HG02840 (cell line): Measurements from ENCODE around the gene PATE1.
"Not testable (repeated sequence)": the region's sequence is repeated elsewhere in the genome, so short reads cannot be mapped to it uniquely, and the experiment has no call there.

ENCODE experiments used
- ATAC-seq: cut with Tn5 transposase; IDR thresholded peaks from one replicate; pipeline ENCODE4 v1.9.1; 2021; ENCODE audit warnings: mild to moderate bottlenecking, moderate library complexity, moderate number of reproducible peaks; ENCODE audit not compliant: unreplicated experiment, low FRiP score

Gene PATE1, protein sequence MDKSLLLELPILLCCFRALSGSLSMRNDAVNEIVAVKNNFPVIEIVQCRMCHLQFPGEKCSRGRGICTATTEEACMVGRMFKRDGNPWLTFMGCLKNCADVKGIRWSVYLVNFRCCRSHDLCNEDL

DNA sequence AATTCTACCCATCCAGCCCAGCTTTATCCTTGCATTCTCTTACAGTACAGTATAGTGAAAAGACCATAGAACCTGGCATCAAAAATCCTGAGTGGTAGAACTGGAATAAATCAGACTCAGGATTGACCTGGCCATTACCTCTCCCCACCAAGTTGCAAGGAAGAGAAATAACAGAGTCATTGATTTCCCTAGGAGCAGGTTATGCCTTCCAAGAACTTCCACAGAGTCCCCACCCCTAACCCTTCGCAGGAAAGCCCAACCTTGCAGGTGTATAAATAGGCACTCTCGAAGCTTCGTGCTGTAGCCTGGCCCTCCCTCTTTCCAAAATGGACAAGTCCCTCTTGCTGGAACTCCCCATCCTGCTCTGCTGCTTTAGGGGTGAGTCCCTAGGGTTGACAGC, at the start of gene PATE1:
PATE1 (plus strand) TSS at position 301 of the 400 bp plus-strand sequence; CDS start at position 327, 26 bp downstream.
- ATAC-seq, result no peak

DNA sequence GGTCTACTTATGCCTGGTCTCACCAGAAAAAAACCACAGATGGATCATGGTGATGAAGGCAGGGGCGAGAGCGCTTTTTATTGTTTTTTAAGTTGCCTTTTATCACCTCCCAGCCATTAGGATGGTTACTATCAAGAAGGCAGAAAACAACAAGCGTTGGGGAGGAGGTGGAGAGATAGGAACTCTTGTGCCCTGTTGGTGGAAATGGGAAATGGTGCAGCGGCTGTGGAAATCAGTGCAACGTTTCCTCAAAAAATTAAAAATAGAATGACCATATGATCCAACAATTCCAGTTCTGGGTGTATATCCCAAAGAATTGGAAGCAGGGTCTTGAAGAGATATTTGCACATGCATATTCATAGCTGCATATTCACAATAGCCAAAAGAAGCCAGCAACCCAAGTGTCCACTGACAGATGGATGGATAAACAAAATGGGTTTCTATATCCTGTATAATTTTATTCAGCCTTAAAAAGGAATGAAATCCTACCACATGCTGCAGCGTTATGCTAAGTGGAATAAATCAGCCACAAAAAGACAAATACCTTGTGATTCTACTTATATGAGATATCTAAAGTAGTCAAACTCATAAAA, 45.0 kb upstream of the PATE1 start:
- no peak for ATAC-seq

DNA sequence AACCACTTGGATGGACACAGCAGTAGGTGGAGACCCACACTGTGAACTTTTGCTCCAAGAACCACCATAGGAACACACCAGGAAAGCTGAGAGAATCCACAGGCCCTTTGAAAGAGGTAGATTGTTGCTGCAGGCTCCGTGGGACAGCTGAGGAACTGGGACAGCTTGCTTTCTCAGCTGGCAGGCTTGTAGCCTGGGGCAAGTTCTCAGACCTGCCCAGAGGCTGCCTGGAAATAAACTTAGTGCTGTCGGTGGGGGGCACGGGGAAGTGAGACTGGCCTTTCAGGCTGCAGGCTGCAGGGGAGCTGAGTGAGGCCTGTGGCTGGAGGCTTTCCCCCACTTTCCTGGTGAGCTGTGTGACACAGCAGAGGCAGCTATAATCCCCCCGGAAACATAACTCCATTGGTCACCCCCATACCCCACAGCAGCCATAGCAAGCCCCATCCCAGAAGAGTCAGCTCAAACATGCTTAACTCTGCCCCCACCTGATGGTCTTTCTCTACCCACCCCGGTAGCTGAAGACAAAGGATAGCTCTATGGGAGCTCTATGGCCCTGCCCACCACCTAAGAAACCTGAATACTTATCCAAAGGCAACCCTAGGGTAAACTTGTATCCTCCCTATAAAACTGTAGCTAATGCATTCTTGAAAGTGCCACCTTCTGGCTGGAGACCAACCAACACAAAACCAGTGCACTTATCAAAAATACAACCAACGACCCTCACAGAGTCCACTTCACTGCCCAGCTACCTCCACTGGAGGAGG, 44.0 kb upstream of the PATE1 start:
- ATAC-seq, result no peak

DNA sequence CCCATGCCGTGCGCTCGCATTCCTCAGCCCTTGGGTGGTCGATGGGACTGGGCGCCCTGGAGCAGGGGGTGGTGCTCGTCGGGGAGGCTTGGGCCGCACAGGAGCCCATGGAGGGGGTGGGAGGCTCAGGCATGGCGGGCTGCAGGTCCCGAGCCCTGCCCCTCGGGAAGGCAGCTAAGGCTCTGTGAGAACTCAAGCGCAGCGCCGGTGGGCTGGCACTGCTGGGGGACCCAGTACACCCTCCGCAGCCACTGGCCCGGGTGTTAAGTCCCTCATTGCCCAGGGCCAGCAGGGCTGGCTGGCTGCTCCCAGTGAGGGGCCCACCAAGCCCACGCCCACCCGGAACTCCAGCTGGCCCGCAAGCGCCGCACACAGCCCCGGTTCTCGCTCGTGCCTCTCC, 41.4 kb upstream of the PATE1 start:
- ATAC-seq, result not testable (repeated sequence)

DNA sequence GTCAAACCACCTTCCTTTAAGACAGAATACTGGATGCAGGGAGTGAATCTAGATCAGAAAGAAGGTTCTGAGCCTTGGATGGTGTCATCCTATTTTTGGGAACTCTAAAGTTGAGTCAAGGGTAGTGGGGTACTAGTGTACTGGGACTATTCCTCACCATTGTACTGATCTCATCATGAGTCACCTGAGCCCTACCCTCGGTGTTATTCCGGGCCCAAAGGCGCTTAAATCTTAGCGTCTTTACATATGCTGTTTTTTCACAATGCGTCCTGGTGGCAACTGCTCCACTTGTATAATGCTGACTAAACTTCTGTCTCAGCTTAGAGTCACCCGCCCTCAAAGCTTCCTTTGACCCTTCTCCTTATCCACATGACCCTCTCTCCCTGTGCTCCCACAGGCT, 25.3 kb upstream of the PATE1 start:
- no peak for ATAC-seq

GRCh38 chr11:125724125-125724524, 22.0 kb upstream of the PATE1 start:
- ATAC-seq, result no peak

DNA sequence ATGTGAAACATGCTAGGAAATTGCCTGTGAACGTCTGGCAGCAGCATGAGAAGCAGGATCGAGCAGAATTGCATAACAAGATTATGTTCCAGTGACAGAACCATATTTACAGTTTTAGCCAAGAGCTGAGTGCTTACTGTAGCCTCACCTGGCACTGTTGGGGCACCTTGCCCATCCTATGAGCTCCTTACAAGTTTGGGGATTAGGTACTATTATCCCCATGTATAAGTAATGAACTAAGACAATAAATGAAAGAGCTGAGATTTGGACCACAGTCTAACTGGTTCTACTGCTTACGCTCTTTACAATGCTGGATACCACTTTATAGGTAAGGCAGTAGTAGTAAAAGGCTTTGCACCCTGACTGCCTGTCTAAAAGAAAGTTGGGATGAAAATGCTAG, 17.1 kb upstream of the PATE1 start:
- no peak for ATAC-seq

DNA sequence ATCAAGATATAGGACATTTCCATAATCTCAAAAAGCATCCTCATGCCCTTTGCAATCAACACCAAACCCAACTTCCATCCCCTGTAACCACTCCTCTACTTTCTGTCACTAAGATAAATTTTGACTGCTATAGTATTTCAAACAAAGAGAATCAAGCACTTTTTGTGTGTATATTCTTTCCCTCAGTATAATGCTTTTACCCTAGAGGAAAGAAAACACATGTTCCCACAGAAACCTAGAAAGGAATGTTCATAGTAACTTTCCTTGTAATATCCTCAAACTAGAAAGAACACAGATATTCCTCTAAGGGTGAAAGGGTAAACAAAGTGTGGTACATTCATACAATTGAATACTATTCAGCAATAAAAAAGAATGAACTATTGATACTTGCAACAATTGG, 5.5 kb upstream of the PATE1 start:
- no peak for ATAC-seq

DNA sequence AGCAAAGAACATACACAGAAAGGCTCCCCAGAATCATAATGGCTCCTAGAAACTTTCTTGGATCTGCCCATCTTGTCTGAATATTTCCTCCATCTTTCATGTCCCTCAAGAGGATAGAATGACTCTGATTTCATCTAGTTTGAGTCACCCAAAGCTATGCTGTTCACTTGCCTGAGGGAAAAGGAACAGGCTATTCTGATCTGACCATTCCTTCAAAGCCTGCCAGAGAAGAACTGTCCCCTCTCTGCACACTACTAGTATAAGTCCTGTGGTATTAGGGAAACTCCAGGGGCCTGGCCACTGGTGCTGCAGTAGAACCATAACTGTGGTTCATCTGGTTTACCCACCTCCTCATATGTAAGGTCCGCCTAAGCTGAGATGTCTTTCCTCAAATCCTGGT, 2.4 kb upstream of the PATE1 start:
- no peak for ATAC-seq

GRCh38 chr11:125750629-125751028, 4.5 kb downstream of the PATE1 start:
- no peak for ATAC-seq

DNA sequence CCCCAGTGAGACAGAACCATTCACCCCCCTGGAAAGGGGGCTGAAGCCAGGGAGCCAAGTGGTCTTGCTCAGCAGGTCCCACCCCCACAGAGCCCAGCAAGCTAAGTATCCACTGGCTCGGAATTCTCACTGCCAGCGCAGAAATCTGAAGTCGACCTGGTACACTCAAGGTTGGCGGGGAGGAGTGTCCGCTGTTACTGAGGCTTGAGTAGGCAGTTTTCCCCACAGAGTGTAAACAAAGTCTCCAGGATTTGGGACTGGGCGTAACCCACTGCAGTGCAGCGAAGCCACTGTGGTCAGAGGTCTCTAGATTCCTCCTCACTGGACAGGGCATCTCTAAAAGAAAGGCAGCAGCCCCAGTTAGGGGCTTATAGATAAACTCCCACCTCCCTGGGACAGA, 10.0 kb downstream of the PATE1 start:
- ATAC-seq, result no peak

GRCh38 chr11:125762445-125762844, 16.4 kb downstream of the PATE1 start:
- no peak for ATAC-seq

DNA sequence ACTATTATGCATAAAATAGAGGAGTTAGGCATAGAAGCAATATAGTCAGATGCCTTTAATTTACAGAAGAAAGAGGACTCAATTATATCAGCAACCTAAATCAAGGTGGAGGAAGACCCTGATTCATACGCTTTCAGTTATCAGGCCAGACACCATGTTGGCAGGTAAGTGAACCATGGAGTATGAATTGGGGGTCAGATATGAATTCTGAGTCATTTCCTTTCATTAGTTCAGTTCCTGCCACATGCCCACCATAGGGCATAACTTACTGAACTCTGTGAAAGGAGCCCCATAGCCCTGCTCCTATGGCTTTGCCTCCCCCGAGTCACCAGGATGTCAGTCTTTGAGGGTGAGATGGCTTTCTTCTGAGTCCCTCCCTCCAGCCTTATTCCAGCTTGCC, 17.4 kb downstream of the PATE1 start:
- no peak for ATAC-seq

DNA sequence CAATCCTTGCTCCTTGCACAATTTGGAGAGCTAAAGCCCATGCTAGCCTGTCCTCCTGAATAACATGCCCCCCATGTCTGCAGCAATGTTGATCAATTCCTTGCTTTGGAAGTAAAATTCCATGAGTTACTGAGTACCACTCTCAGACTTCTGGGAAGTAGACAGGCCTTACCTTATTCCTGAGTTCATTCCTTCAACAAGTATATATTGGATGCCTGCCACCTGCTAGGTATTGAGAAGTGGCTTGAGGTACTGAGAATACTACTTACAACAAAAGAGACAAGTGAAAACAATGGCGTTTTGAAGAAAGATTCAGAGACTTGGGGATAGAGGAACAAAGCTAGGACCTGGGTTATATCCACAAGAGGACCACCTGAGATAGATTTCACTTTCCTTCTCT, 20.2 kb downstream of the PATE1 start:
- ATAC-seq, result no peak

DNA sequence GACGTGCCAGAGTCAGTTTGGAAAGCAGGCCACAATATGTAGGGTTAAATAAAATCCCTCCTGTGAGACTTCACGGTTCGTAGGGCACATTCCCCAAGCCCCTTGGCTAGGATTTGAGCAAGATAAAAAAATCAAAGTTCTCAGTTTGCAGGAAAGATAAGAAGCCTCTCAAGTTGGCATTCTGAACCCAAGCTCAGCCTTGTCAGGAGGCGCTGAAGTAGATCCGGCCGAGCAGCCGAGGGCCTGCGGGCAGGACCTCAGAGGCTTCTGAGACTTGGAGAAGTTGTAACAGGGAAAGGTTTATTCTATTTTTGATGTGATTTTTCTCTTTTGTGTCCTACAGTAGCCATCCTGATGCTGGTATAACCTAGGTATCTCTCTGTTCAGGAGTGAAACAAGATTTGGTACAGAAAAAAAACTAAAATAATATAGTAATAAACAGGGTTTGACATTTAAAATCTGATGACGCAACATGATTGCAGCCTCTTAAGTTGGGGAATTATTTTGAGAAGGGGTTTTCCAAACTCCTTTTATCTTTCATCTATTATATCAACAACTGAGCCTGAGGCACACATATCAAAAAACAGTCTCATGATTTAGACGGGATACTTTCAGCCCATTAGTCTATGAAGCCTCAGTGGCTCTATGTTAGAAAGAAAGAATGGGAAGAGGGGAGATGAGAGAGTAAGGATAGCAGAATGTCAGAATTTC, 22.4 kb downstream of the PATE1 start:
- ATAC-seq, result no peak

- no peak for ATAC-seq
These were observed 24.5 kb downstream of the PATE1 start for GRCh38 chr11:125770583-125770982.

- ATAC-seq, result no peak
These were observed 26.9 kb downstream of the PATE1 start for GRCh38 chr11:125772834-125773505.

DNA sequence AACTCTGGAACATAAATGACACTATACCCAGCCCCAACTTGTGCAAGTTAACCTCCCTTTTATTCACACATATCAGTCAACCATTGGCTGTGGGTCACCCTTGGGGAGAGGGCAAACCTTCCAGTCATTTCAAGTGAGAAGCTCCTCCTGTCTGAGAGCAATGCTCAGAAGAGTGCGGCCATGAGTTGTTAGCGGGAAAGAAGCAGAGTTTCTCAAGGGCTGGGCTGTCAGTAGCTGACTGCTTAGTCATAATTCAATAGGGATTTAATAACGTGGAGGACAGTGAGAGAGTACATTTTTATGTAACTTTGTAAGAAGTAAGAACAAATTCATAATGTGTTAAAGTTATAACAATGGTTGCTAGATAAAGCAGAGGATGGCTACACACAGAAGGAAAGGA, 27.4 kb downstream of the PATE1 start:
- ATAC-seq, result no peak

DNA sequence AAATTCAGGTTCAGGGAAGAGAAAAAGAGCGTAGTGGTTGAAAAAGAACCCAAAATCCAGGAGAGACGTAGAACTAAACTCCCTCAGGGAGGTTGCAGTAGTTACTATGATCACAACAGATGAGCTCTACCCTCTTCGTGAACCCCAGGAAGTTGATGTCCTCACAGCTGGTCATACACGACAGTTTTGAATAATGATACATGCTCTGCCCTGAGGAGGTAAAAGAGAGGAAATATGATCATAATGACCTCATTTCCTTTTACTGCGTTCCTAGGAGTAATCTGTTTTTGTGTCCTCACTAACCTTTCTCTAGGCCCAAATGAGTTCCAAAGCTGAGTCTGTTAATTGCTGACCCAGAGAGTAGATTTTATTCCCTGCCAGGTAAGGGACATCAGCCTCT, 31.2 kb downstream of the PATE1 start:
- ATAC-seq, result no peak

GRCh38 chr11:125778728-125779127, 32.6 kb downstream of the PATE1 start, which contains the start of gene PATE2:
TSS of gene PATE2 (minus strand) at chr11:125778828. CDS start at chr11:125778773, 55 bp downstream.
- ATAC-seq, result no peak

- no peak for ATAC-seq
These were observed 38.6 kb downstream of the PATE1 start for GRCh38 chr11:125784678-125785077.
